HL-60/S4 (cell line): ENCODE measurements around the gene LCN12.

Experiments used
- in situ Hi-C: fragments of 300-500 bp; cut with MboI; formaldehyde crosslinking; loops from 2 replicates; pipeline ENCODE4 v1.14.3; 2022; ENCODE audit warnings: low sequenced_read_pairs

LCN12 gene

GRCh38 chr9:136957461-136957860 lies 5.4 kb downstream of the LCN12 start:
- in situ Hi-C loops: no loop called here

GRCh38 chr9:136957901-136958300 lies 5.8 kb downstream of the LCN12 start:
- in situ Hi-C loops: no loop called here

- in situ Hi-C loops: no loop called here
Measured at GRCh38 chr9:136958473-136958872, 6.4 kb downstream of the LCN12 start.

GRCh38 chr9:136958898-136959850 lies 7.1 kb downstream of the LCN12 start:
- in situ Hi-C loops: no loop called here

- in situ Hi-C loops: no loop called here
Measured at GRCh38 chr9:136960212-136960937, 8.3 kb downstream of the LCN12 start.

GRCh38 chr9:136960938-136961275 lies 8.8 kb downstream of the LCN12 start:
- in situ Hi-C loops: no loop called here

GRCh38 chr9:136961279-136962065 lies 9.4 kb downstream of the LCN12 start:
- in situ Hi-C loops: no loop called here

GRCh38 chr9:136962163-136962562 lies 10.1 kb downstream of the LCN12 start:
- in situ Hi-C loops: no loop called here

GRCh38 chr9:136962701-136963248 lies 10.7 kb downstream of the LCN12 start:
- in situ Hi-C loops: no loop called here

- in situ Hi-C loops: no loop called here
Measured at GRCh38 chr9:136963341-136963740, 11.3 kb downstream of the LCN12 start.

- in situ Hi-C loops: no loop called here
Measured at GRCh38 chr9:136963751-136964150, 11.7 kb downstream of the LCN12 start.

GRCh38 chr9:136964171-136964689 lies 12.2 kb downstream of the LCN12 start:
- in situ Hi-C loops: no loop called here

- in situ Hi-C loops: no loop called here
Measured at GRCh38 chr9:136964833-136965422, 12.9 kb downstream of the LCN12 start.

- in situ Hi-C loops: no loop called here
Measured at GRCh38 chr9:136965771-136966484, 13.9 kb downstream of the LCN12 start.

- in situ Hi-C loops: no loop called here
Measured at GRCh38 chr9:136968333-136969127, 16.5 kb downstream of the LCN12 start.

GRCh38 chr9:136969150-136969549 lies 17.1 kb downstream of the LCN12 start:
- in situ Hi-C loops: no loop called here

- in situ Hi-C loops: no loop called here
Measured at GRCh38 chr9:136969774-136970173, 17.7 kb downstream of the LCN12 start.

- in situ Hi-C loops: no loop called here
Measured at GRCh38 chr9:136970361-136970760, 18.3 kb downstream of the LCN12 start.

GRCh38 chr9:136971746-136972145 lies 19.7 kb downstream of the LCN12 start:
- in situ Hi-C loops: no loop called here
